Thoracic aorta (tissue), 2 donors: ENCODE measurements around the gene DAGLA. TPM values are rescaled to one million over a fixed set of nuclear protein-coding genes. Genes with fewer than 3 reads are reported as not detected.

Experiments used
- ATAC-seq: fragments of 150-250 bp; one replicate; pipeline ENCODE4 v1.8.0; 2017; ENCODE audit warnings: low read depth; ENCODE audit not compliant: insufficient number of reproducible peaks, low FRiP score
- DNase-seq: peaks from one replicate; pipeline ENCODE4 v3.0.0-alpha.2; 2020; ENCODE audit warnings: low spot score
- H3K27ac ChIP-seq, 2 donors: fragments of 200-600 bp; sonication (generic); 1 replicate in 1 of 2; 2 replicates in 1 of 2; pipeline ENCODE4 v1.5.1; 2016; ENCODE audit warnings: mild to moderate bottlenecking in 2 of 2, moderate library complexity in 2 of 2
- H3K27me3 ChIP-seq: fragments of 200-600 bp; sonication (generic); replicated peaks from 2 replicates; pipeline ENCODE4 v1.6.0; 2016; ENCODE audit warnings: mild to moderate bottlenecking; ENCODE audit not compliant: insufficient read depth
- H3K36me3 ChIP-seq: fragments of 200-600 bp; sonication (generic); one replicate; pipeline ENCODE4 v1.5.1; 2016
- H3K4me1 ChIP-seq, 2 donors: fragments of 200-600 bp; sonication (generic); 1 replicate in 1 of 2; 2 replicates in 1 of 2; pipeline versions ENCODE4 v1.5.1 to v1.6.0; 2016; ENCODE audit warnings: low read depth in 2 of 2, mild to moderate bottlenecking in 1 of 2; ENCODE audit not compliant: control insufficient read depth in 1 of 2
- H3K4me3 ChIP-seq: fragments of 200-600 bp; sonication (generic); 2 replicates; pipeline ENCODE4 v1.5.1; 2016; ENCODE audit warnings: mild to moderate bottlenecking
- H3K9me3 ChIP-seq: fragments of 200-600 bp; sonication (generic); 2 replicates; pipeline ENCODE4 v1.5.1; 2016
- total RNA-seq, 2 donors: library from RNA; depleted of rRNA; stranded (reverse); fragments of >200 nt; gene quantifications; one replicate each; pipeline versions ENCODE4 v1.1.0 to v1.2.3, GENCODE V29; 2016
- TF ChIP-seq, protein P1 (sequence below): fragments of 200-600 bp; sonication (generic); IDR thresholded peaks from one replicate; pipeline ENCODE4 v1.5.1; 2019; ENCODE audit warnings: antibody characterized with exemption

Gene DAGLA
- total RNA-seq, 2 donors from 2014 or later, result 1.2 to 1.4 TPM

DNA sequence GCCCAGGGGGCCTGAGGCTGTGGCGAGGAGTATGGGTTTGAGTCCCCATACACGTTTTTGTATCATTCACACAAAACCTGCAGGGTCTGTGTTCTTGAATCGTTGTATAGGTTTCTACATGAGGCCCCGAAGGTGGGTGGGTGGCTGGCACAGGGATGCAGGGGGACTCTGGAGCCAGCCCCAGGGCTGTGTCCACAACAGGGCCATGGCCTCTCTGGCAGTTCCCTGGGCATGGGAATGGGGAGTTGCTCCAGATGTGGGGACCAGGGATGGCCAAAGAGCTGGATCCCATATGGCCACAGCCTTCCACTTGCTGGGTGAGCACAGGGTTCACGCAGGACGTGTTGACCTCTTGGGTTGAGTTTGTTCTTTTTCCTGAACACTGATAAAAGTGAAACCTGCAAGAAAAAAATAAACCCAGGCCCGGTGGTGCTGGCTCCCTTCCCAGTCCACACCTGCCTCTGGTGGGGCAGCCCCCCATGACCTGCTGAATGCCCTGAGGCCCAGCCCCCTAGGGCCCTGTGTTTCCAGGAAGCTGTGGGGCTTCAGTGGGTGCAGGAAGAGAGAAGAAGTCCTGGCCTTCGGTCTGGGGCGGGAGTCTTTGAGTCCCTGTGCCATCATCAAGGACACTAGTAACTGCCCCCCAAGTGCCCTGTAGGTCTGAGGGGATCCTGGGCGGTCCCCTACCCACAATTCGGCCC lies 88.3 kb downstream of the DAGLA start:
- ATAC-seq (no peak), DNase-seq (no peak)
- Histone ChIP-seq H3K4me3 (no peak overlapping the region), H3K9me3 (no peaks in the 10 kb centered on the region), H3K27me3 (no peaks in the 10 kb centered on the region), H3K27ac (no peak overlapping the region), H3K4me1 (no peaks in the 10 kb centered on the region), H3K36me3 (no peaks in the 10 kb centered on the region)
- TF ChIP-seq, protein P1, sequence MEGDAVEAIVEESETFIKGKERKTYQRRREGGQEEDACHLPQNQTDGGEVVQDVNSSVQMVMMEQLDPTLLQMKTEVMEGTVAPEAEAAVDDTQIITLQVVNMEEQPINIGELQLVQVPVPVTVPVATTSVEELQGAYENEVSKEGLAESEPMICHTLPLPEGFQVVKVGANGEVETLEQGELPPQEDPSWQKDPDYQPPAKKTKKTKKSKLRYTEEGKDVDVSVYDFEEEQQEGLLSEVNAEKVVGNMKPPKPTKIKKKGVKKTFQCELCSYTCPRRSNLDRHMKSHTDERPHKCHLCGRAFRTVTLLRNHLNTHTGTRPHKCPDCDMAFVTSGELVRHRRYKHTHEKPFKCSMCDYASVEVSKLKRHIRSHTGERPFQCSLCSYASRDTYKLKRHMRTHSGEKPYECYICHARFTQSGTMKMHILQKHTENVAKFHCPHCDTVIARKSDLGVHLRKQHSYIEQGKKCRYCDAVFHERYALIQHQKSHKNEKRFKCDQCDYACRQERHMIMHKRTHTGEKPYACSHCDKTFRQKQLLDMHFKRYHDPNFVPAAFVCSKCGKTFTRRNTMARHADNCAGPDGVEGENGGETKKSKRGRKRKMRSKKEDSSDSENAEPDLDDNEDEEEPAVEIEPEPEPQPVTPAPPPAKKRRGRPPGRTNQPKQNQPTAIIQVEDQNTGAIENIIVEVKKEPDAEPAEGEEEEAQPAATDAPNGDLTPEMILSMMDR, result no peak

DNA sequence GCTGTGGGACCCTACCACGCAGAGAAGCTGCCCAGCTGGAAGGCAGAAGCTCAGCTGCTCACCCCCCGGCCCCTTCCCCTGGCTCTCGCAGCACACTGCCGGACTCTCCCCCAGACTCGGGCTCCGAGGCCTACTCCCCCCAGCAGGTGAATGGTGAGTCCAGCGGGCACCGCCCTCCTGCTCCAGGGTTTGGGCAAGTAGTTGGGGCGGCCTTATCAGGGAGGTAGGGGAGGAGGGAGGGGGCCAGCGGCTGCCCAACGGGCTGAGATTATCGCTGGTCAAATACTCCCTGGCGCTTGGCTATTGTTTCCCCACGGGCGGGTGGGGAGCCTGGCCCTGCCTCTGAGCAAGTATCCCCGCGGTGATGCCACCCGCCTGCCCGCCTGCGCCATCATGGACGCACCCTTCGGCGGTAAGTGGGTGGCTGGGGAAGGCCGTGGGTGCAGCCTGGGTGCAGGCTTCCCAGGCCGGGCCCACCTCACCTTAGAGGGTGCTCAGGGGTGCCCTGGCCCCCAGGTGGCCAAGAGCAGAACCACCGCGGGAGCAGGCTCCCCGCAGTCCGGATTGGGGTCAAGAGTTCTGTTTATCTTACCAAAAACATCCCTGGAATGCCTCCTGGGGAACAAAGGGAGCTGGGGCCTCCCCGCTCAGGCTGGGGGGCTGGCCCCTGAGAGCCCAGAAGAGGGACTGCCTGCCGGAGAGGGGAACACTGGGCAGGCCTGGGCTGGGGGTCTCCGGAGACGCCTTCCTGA lies 89.2 kb downstream of the DAGLA start:
- Histone ChIP-seq H3K36me3 (no peaks in the 10 kb centered on the region), H3K27me3 (no peaks in the 10 kb centered on the region), H3K27ac (no peak overlapping the region), H3K4me3 (no peak overlapping the region), H3K4me1 (no peaks in the 10 kb centered on the region), H3K9me3 (no peaks in the 10 kb centered on the region)
- DNase-seq (no peak), ATAC-seq (no peak)
- TF ChIP-seq, protein P1, result no peak

DNA sequence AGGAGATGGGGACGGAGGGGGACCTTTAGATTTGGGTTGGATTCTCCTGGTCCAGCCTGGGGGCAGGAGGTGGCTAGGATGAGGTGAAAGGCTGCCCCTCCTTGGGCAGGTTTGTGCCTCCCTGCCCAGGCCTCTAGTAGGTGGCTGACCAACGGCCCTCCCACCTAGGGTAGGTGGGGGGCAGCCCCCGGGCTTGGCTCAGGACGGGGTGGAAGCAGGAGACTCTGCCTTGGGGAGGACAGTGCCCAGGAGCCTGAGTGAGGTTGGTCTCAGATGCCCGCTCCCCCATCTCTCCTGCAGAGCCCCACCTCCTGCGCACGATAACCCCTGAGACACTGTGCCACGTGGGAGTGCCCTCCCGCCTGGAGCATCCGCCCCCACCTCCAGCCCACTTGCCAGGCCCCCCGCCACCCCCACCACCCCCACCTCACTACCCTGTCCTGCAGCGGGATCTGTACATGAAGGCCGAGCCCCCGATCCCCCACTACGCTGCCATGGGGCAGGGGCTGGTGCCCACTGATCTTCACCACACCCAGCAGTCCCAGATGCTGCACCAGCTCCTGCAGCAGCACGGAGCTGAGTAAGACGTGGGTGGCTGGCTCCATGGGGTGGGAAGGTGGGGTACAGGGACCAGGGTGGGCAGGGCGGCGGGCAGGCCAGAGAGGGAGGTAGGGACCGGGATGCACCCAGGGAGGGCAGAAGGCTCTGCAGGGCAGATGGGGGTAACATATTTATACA lies 89.9 kb downstream of the DAGLA start:
- TF ChIP-seq, protein P1, result no peak
- H3K36me3 ChIP-seq, result no peaks in the 10 kb centered on the region

DNA sequence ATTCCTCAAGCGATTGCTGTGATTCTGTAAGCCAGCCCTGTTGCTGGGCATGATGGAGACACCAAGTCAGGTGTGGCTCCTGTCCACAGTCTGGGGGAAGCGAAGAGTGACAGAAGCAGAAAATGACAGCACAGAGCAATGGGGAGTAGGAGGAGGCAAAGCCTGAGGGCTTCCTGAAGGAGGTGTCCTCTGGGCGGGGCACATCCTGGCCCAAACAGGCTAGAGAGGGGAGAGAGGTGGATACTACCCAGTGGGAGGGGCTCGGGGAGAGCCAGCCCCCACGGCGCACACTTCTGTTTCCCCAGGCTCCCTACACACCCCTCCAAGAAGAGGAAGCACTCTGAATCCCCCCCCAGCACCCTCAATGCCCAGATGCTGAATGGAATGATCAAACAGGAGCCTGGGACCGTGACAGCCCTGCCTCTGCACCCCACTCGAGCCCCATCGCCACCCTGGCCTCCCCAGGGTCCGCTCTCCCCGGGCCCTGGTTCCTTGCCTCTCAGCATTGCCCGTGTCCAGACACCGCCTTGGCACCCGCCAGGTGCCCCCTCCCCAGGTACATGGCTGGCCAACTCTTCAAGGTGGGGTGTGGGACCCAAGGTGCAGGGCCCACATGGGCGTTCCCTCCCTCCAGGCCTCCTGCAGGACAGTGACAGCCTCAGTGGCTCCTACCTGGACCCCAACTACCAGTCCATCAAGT lies 91.2 kb downstream of the DAGLA start:
- TF ChIP-seq, protein P1, result no peak
- H3K27me3 ChIP-seq, result no peaks in the 10 kb centered on the region

More for the DNA sequence above, 89.9 kb downstream of the DAGLA start:
- H3K27ac ChIP-seq, result no peak overlapping the region
- no peaks in the 10 kb centered on the region for H3K4me1 ChIP-seq
- no peak for DNase-seq
- H3K9me3 ChIP-seq, result no peaks in the 10 kb centered on the region
- no peak overlapping the region for H3K4me3 ChIP-seq
- no peak for ATAC-seq
- H3K27me3 ChIP-seq, result no peaks in the 10 kb centered on the region

More for the DNA sequence above, 91.2 kb downstream of the DAGLA start:
- H3K4me1 ChIP-seq, result no peaks in the 10 kb centered on the region
- H3K27ac ChIP-seq, result no peak overlapping the region
- ATAC-seq (no peak), DNase-seq (no peak)
- H3K4me3 ChIP-seq, result no peak overlapping the region
- H3K36me3 ChIP-seq, result no peaks in the 10 kb centered on the region
- no peaks in the 10 kb centered on the region for H3K9me3 ChIP-seq
